IPS-NIHi7 (cell line): ENCODE data around the gene ERN1.
"Not testable (repeated sequence)": the region's sequence is repeated elsewhere in the genome, so short reads cannot be mapped to it uniquely, and the experiment has no call there.

Source experiments
- DNase-seq: peaks from one replicate; pipeline ENCODE4 v3.0.0; 2012; ENCODE audit warnings: mixed read lengths; ENCODE audit errors: extremely low spot score

ERN1 gene

DNA sequence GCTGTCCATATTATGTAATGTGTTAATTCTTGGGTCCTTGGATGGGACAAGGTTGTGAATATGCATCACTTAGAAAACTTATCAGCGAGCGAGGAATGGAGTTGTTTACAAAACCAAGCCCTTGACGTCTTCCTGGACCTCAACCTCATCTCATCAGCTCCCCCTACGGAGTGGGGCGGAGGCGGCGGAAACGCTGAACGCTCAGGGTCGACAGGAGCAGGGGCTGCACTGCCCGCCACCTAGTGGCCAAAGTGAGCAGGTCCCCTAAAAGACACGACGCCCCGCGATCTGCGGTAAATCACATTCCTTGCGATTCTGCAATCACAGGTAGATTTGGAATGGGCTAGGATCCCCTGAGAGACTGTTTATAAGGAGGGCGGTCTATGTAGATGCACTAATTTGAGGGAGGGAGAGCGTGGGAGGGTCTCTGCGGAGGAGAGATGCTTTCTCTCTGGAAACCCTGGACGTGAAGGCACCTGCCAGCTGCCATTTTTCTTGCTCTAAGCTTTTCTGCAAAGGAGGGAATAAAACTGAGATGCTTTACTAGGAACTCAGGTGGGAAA lies 104.1 kb downstream of the ERN1 start:
- DNase-seq, result peak; percentile 85

GRCh38 chr17:64024781-64025731 lies 104.9 kb downstream of the ERN1 start:
- no peak for DNase-seq

DNA sequence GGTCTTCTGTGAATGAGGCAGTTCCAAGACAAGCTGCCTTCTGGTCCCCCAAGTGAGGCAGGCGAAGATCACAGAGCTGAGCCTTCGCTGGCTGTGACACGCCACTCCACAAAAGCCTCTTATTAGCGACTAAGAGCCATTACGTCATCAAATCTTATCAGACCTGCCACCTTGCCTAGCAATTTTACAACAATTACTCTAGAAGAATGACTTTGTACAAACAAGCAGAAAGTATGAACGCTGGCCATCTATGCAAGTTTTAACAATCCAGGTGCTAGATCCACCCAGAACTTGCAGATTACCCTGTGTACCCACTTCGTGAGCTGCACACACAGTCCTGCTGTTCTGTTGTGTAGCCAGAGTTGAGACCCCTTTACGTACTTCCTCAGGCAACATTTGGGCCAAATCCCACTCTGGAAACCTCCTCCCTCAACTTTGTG lies 105.7 kb downstream of the ERN1 start:
- no peak for DNase-seq

DNA sequence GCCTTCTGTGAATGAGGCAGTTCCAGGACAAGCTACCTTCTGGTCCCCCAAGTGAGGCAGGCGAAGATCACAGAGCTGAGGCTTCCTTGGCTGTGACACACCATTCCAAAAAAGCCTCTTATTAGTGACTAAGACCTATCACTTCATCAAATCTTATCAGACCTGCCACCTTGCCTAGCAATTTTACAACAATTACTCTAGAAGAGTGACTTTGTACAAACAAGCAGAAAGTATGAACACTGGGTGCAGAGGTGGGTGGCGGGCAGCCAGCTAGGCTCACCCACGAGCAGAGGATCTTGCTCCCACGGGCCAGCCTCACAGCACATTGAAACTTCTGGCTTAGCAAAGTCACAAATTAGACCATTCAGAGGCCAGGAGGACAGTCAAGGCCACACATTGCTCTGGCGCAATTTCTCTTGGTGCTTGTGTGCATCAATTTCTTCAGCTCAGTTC lies 107.3 kb downstream of the ERN1 start:
- no peak for DNase-seq

GRCh38 chr17:64020056-64020766 lies 109.7 kb downstream of the ERN1 start, which contains the start of gene ICAM2:
ICAM2 (minus strand) TSS chr17:64020633; CDS start chr17:64006691, 13,942 bp downstream.
- DNase-seq, result no peak

DNA sequence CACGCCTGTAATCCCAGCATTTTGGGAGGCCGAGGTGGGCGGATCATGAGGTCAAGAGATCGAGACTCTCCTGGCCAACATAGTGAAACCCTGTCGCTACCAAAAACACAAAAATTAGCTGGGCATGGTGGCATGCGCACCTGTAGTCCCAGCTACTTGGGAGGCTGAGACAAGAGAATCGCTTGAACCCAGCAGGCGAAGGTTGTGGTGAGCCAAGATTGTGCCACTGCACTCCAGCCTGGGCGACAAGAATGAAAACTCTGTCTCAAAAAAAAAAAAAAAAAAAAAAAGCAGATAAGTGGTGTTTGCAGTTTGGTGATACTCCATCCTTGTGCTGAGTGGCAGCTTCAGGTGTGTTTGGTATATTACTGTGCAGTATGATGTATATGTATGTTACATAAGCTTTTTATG lies 110.4 kb downstream of the ERN1 start:
- DNase-seq, result not testable (repeated sequence)

DNA sequence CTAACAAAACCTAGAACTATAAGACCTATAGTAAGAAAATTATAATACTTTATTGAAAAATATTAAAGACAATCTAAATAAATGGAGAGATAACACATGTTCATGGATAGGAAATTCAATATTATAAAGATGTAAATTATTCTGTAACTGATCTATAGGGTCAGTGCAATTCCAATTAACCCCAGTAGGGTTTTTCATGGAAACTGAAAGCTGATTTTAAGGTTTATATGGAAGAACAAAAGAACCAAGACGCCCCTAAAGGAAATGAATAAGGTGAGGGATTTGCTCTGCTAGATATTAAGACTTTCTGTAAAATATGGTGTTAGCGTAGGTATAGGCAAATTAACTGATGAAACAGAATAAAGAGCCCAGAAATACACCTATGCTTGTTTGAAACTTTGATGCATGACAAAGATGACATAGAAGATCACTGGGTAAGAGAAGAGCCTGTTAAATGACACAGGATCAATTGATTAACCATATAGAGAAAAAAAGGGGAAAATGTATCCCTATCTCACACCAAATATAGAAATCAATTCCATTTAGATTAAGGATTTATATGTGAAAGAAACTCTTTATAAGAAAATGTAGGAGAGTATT lies 112.5 kb downstream of the ERN1 start:
- no peak for DNase-seq

GRCh38 chr17:64016974-64017373 lies 113.0 kb downstream of the ERN1 start:
- no peak for DNase-seq

DNA sequence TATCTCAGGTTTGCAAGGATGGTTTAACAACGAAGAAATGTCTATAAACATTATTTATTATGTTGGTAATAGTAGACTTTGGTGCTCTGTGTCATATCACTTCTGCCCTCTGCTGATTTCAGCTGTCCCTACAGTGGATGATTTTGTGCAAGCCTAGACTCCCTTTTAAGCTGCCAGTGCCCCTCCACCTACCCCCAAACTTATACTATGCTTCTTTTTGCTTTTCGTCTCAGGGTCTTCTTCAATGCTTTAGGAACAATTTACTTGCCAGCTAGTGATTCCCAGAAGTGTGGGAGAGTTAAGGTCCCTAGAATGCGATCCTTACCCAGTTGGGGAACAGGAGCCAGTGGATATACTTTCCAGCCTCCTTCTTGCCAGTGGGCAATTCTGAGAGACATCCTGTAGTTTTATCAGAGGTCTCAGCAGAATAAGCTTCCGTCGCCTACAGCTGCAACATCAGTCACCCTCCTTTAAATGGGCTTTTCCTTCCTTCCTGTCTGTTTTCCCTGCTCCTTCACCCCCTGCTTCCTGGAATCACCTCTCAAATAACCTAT lies 113.6 kb downstream of the ERN1 start:
- DNase-seq, result no peak

GRCh38 chr17:64015447-64015846 lies 114.5 kb downstream of the ERN1 start:
- no peak for DNase-seq

GRCh38 chr17:64009571-64010402 lies 120.2 kb downstream of the ERN1 start:
- DNase-seq, result no peak

GRCh38 chr17:64008830-64009229 lies 121.1 kb downstream of the ERN1 start:
- no peak for DNase-seq

- no peak for DNase-seq
Observed at GRCh38 chr17:64008346-64008745, 121.6 kb downstream of the ERN1 start.

DNA sequence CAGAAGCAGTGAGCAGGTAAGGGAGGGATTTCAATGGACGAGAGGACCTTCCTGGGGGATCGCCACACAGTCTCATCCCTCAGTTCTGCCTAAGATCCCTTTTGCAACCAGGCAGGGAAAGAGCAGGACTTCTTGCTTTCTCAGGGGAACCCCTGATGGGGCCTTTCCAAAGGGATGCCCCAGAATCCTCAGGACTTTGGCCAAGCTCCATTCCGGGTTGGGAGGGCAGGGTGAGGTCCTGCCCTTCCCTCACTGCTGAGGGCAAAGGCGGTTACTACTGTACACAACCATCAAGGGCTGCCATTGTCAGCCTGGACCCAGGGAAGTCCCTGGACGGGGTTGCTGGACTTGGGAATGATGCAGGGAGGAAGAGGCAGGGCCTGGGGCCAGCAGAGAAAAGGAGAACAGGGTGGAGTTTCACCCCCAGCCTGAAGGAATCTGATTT lies 122.1 kb downstream of the ERN1 start:
- no peak for DNase-seq

DNA sequence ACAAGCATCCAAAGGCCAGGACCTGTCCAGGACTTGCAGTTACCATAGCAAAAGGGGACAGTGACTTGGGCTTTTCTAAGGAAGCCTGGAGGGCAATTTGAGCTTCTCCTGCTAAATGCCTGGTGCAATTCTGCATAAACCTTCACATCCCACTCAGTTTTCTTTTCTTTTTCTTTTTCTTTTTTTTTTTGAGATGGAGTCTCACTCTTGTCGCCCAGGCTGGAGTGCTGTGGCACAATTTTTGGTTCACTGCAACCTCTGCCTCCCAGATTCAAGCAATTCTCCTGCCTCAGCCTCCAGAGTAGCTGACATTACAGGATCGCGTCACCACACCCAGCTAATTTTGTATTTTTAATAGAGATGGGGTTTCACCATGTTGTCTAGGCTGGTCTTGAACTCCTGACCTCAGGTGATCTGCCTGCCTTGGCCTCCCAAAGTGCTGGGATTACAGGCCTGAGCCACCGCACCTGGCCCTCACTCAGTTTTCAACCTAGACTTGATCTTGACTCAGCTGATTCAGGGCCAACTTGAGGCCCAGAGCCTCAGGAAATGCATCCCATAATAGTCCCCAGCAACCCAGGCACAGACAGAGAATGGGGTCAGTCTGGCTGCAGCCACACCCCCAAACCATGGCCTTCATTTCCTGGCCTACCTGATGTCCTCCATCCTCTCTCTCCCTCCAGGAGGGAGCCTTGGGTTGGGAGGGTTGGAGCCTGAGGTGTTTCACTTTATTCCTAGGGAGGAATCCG lies 122.7 kb downstream of the ERN1 start:
- DNase-seq, result not testable (repeated sequence)

GRCh38 chr17:64006361-64007088 lies 123.4 kb downstream of the ERN1 start:
- no peak for DNase-seq

- DNase-seq, result no peak
Observed at GRCh38 chr17:64005734-64006167, 124.2 kb downstream of the ERN1 start.

DNA sequence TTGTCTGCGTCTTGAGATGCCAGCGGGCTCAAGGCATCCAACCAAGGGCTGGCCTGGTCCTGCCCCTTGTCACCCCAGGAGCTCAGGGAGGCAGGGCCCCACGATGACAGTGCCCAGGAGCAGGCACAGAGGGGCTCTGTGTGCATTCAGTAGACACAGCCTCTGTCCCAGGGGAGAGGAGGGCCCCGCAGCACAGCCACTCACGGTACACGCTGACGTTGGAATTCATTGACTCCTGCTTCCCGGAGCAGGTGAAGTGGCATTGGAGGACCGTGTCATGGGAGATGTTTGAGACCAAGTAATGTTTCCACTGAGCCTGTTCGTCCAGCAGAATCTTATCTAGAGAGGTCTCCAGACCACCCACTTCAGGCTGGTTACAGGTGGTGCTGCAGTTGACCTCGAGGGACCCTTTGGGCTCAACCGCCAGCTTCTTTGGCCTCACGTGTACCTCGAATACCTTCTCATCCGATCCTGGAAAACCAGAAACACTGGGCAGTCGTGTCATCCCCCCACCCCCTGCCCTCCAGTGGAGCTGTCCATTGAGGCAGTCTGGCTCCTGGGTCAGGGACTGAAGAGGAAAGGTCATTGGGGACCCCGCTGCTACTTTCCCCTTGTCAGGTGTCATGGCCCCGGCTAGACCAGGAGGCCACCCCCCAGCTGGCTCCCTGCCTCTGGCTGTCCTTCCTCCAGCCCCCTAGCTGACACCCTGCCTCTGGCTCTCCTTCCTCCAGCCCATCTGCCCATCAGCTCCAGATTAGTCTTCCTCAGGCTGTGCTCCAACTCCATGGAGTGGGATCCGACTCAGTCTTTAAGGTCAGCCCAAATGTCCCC lies 124.8 kb downstream of the ERN1 start:
- no peak for DNase-seq
